ENCODE data around the gene ZHX3. TPM values are rescaled to one million over a fixed set of nuclear protein-coding genes. Genes with fewer than 3 reads are reported as not detected.
A peak's percentile ranks its signal among the peaks of the same experiment; 100 is the strongest.

Gene ZHX3
- total RNA-seq, 4 donors from 2014 or later = 47.1 to 58.6 (median 50.7) TPM

DNA sequence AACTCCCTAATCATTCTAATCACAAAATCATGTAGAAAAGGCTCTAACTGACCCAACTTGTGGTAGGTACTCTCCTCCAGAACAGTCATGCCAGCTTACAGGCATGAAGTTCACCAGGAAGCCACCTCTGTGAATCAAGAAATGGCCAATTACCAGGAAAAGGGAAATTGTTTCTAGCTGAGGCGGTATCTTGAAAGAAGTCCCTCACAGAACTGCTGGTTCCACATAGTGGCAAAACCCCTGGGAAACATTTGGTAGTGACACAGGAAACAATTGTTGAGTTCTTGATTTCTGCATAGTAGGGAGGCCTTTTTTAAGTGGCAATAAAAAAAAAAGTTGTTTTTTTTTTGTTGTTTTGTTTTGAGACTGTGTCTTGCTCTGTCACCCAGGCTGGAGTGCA is 3.4 kb upstream of the ZHX3 start:
- Histone ChIP-seq H3K4me3 (no peak overlapping the region), H3K27me3 (no peaks in the 10 kb centered on the region), H3K36me3 (no peaks in the 10 kb centered on the region), H3K9me3 (no peaks in the 10 kb centered on the region), H3K4me1 (peaks cover 0 to 19% (median 3%) of the 10 kb centered on the region in 4 donors), H3K27ac (peak overlapping the region in 1 of 4 donors; percentile 33)
- no peak for DNase-seq (ENCODE audit: low spot score in 2 of 2)
- WGBS, 2 donors = 81 to 83% methylated on average over 1 of the region's 1 CpG
- TF ChIP-seq, protein P1, sequence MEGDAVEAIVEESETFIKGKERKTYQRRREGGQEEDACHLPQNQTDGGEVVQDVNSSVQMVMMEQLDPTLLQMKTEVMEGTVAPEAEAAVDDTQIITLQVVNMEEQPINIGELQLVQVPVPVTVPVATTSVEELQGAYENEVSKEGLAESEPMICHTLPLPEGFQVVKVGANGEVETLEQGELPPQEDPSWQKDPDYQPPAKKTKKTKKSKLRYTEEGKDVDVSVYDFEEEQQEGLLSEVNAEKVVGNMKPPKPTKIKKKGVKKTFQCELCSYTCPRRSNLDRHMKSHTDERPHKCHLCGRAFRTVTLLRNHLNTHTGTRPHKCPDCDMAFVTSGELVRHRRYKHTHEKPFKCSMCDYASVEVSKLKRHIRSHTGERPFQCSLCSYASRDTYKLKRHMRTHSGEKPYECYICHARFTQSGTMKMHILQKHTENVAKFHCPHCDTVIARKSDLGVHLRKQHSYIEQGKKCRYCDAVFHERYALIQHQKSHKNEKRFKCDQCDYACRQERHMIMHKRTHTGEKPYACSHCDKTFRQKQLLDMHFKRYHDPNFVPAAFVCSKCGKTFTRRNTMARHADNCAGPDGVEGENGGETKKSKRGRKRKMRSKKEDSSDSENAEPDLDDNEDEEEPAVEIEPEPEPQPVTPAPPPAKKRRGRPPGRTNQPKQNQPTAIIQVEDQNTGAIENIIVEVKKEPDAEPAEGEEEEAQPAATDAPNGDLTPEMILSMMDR (IDR thresholded peaks at IDR 0.05) = no peak
- no peak for TF ChIP-seq POLR2A (IDR thresholded peaks at IDR 0.05)
- TF ChIP-seq EP300 (IDR thresholded peaks at IDR 0.05) = no peak

DNA sequence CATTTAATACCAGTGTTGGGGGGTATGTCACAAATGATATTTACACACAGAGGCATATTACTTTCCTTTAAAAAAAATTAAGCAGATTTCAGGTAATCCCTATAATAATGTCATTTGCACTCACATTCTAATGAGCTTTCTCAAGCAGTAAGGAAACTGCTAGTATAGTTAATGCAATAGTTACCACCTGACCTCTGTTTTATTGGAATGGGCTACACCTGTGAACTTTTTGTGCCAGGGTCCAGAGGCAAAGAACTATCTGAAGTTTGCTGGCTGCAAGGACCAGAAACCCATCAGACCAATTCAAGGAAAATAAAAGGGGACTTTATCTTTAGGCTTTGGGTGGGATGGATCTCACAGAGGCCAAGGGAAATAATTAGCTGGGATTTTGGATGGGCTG is 2.9 kb upstream of the ZHX3 start:
- Histone ChIP-seq H3K4me1 (peaks cover 0 to 24% (median 4%) of the 10 kb centered on the region in 4 donors), H3K36me3 (no peaks in the 10 kb centered on the region), H3K4me3 (no peak overlapping the region), H3K27me3 (no peaks in the 10 kb centered on the region), H3K9me3 (no peaks in the 10 kb centered on the region), H3K27ac (peak overlapping the region in 1 of 4 donors; percentile 33)
- DNase-seq (ENCODE audit: low spot score in 2 of 2) = no peak
- TF ChIP-seq EP300 (IDR thresholded peaks at IDR 0.05) = no peak
- TF ChIP-seq, protein P1 (IDR thresholded peaks at IDR 0.05) = no peak
- TF ChIP-seq POLR2A (IDR thresholded peaks at IDR 0.05) = no peak

DNA sequence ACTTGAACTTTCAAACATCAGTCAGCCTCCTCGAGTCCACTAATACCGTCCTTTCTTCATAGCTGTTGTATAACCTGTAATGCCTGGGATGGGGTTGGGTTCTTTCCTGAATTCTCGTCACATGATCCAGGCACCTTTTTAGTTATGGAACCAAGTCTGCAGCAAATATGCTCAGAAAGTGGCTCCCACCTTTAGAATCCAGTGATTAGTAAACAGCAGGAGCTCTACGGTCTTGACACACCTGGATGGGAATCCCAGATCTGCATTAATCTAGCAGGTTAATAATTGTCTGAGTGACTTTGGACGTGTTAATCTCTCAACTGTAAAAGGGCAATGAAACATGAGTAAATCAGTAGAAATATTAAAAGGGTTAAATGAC is 729 bp upstream of the ZHX3 start:
- peak overlapping the region; percentile 33 to 95 (median 82) for H3K27ac ChIP-seq
- 58 to 65% methylated on average over 5 of the region's 5 CpGs for WGBS, 2 donors

DNA sequence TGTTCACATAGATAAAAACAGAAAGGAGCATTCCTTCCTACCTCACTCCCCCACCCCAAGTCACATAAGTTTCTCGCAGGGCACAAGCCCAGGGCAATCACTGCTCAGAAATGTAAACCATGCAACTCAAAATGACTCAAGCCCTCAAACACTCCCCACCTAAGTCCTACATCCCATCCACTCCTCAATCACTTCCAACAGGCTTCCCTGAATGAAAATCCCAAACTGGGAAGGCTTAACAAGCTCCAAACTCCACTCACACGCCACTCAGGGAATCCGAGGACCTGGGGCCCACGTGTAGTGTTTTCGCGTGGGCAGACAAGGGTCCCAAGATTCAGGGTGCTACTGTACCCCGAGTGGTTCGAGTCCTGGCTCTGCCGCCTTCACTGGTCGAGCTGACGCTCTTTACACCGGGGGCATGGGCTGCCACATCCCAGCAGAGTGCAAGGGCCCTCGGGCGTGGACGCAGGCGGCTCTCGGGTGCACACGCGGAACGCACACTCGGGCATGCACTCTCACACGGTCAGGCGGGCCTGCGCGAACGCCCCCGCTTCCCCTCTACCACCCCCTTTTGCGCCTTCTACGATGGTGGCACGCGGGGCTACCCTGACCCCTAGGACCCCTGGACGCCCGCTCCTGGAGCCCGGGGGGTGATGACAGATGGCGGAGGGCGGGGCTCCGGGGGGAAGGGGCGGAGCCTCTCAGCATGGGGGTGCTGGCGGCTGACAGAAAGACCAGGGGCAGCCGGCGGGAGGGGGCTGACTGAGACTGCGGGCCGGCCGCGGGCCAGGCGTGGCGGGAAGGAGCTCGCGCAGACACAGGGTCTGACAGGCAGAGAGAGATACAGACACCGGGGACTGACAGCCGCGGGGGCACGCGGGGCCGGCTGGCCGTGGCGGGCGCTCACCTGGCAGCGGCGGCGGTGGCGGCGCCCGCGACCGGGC is 657 bp downstream of the ZHX3 start:
- Histone ChIP-seq H3K27me3 (no peaks in the 10 kb centered on the region), H3K4me3 (peak overlapping the region; percentile 83 to 90 (median 86)), H3K36me3 (no peaks in the 10 kb centered on the region), H3K4me1 (peaks cover 0 to 39% (median 8%) of the 10 kb centered on the region in 4 donors), H3K9me3 (no peaks in the 10 kb centered on the region), H3K27ac (peak overlapping the region; percentile 76 to 95 (median 86))
- peak; percentile 76 to 85 for DNase-seq (ENCODE audit: low spot score in 2 of 2)
- WGBS, 2 donors = 4 to 5% methylated on average over 48 to 51 of the region's 66 CpGs
- peak in 1 of 2 donors; percentile 52 for TF ChIP-seq EP300 (IDR thresholded peaks at IDR 0.05)
- TF ChIP-seq, protein P1 (IDR thresholded peaks at IDR 0.05) = no peak

More for the DNA sequence above, 729 bp upstream of the ZHX3 start:
- Histone ChIP-seq H3K36me3 (no peaks in the 10 kb centered on the region), H3K4me3 (peak overlapping the region in 2 of 4 donors; percentile 34 to 83), H3K9me3 (no peaks in the 10 kb centered on the region), H3K27me3 (no peaks in the 10 kb centered on the region), H3K4me1 (peaks cover 0 to 39% (median 8%) of the 10 kb centered on the region in 4 donors)
- TF ChIP-seq EP300 (IDR thresholded peaks at IDR 0.05) = no peak
- TF ChIP-seq, protein P1 (IDR thresholded peaks at IDR 0.05) = no peak
- TF ChIP-seq POLR2A (IDR thresholded peaks at IDR 0.05) = no peak
- DNase-seq (ENCODE audit: low spot score in 2 of 2) = no peak

DNA sequence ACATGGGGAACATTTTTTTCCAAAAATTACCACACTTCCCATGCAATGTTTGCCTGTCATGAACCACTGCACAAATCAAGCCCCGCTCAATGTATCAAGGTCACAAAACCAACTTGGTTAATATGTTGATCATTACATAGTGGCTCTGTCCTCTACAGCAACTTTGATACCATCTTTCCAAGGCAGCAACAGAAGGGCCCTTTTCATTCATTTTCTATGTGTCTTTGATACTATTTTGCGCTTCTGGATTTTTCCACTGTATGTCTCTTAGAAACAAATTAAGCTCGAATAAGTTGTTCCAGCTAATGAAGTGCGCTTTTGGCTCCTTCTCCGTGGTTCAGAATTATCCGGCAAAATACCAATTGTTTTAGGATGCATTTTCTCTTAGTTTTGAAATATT is 1.5 kb downstream of the ZHX3 start:
- H3K27ac ChIP-seq = peak overlapping the region; percentile 76 to 95 (median 86)
- 60% methylated on average over 6 of the region's 6 CpGs for WGBS, 2 donors
- H3K4me1 ChIP-seq = peaks cover 0 to 39% (median 8%) of the 10 kb centered on the region in 4 donors

More for the DNA sequence above, 1.5 kb downstream of the ZHX3 start:
- TF ChIP-seq, protein P1 (IDR thresholded peaks at IDR 0.05) = no peak
- TF ChIP-seq EP300 (IDR thresholded peaks at IDR 0.05) (no peak), POLR2A (IDR thresholded peaks at IDR 0.05) (no peak)
- peak overlapping the region in 3 of 4 donors; percentile 83 to 90 (median 88) for H3K4me3 ChIP-seq
- no peaks in the 10 kb centered on the region for H3K27me3 ChIP-seq
- no peaks in the 10 kb centered on the region for H3K36me3 ChIP-seq
- H3K9me3 ChIP-seq = no peaks in the 10 kb centered on the region
- DNase-seq (ENCODE audit: low spot score in 2 of 2) = no peak
